ENCODE measurements around the gene STIM2. TPM values are rescaled to one million over a fixed set of nuclear protein-coding genes. Genes with fewer than 3 reads are reported as not detected.

Gene STIM2
- total RNA-seq, 1 donor from 2014 or later = 51.0 TPM

DNA sequence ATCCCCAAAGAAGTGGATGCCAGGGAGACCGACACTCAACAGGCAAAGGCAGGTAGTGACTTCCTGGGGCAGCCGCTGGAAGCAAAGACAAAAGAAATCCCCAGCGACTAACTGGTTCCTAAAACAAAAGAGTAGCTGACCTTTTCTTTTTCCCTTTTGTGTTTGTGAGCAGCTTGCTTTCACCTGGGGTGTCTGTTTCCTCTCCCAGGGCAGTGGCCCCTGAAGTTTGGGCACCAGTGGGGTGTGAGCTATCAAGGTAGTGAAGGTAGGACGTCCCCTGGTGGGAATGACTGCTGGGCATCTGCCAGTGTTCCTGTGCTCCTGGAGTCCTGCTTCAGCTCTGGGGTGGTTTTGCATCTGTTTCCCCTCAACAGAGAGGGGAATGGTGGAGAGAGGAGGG lies 41.6 kb upstream of the STIM2 start:
- no peak overlapping the region for H3K4me3 Mint-ChIP-seq
- H3K27me3 Mint-ChIP-seq (ENCODE audit: low read depth) = no peaks in the 10 kb centered on the region
- DNase-seq (ENCODE audit: low spot score in 2 of 2, unreplicated experiment in 2 of 2) = no peak
- TF ChIP-seq, protein P1, sequence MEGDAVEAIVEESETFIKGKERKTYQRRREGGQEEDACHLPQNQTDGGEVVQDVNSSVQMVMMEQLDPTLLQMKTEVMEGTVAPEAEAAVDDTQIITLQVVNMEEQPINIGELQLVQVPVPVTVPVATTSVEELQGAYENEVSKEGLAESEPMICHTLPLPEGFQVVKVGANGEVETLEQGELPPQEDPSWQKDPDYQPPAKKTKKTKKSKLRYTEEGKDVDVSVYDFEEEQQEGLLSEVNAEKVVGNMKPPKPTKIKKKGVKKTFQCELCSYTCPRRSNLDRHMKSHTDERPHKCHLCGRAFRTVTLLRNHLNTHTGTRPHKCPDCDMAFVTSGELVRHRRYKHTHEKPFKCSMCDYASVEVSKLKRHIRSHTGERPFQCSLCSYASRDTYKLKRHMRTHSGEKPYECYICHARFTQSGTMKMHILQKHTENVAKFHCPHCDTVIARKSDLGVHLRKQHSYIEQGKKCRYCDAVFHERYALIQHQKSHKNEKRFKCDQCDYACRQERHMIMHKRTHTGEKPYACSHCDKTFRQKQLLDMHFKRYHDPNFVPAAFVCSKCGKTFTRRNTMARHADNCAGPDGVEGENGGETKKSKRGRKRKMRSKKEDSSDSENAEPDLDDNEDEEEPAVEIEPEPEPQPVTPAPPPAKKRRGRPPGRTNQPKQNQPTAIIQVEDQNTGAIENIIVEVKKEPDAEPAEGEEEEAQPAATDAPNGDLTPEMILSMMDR (IDR thresholded peaks at IDR 0.05; ENCODE audit: unreplicated experiment) = no peak
- peaks cover 10% of the 10 kb centered on the region for H3K4me1 Mint-ChIP-seq
- no peak overlapping the region for H3K27ac Mint-ChIP-seq
- peaks cover 7% of the 10 kb centered on the region for H3K36me3 Mint-ChIP-seq
- peaks cover 14% of the 10 kb centered on the region for H3K9me3 Mint-ChIP-seq

DNA sequence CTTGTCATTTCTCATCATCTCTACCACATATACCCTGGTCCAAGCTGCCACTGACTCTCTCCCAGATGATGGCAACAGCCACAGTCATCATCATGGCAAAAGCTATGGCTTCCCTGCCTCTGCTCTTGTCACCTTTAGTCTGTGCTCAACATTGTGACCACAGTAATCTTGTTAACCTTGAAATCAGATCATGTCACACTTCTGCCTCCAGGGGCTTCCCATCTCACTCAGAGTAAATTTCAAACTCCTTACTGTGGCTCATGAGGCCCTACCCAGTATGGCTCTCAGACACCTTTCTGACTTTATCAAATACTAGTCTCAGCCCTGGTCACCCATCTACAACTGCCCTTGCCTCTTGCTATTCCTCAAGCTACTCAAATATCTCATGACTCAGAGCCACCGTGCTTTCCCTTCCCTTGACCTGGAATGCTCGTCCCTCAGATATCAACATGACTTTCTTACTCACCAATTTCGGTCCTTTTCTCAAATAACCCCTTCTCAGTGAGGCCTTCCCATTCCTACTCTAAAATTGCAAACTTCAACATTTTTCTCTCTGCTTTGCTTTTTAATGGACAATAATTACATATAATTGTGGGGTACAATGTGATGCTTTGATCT lies 41.1 kb upstream of the STIM2 start:
- Mint-ChIP-seq H3K4me1 (peaks cover 4% of the 10 kb centered on the region), H3K27ac (no peak overlapping the region), H3K9me3 (peaks cover 14% of the 10 kb centered on the region), H3K36me3 (peaks cover 7% of the 10 kb centered on the region), H3K27me3 (ENCODE audit: low read depth) (no peaks in the 10 kb centered on the region), H3K4me3 (no peak overlapping the region)
- TF ChIP-seq, protein P1 (IDR thresholded peaks at IDR 0.05; ENCODE audit: unreplicated experiment) = no peak
- DNase-seq (ENCODE audit: low spot score in 2 of 2, unreplicated experiment in 2 of 2) = no peak

DNA sequence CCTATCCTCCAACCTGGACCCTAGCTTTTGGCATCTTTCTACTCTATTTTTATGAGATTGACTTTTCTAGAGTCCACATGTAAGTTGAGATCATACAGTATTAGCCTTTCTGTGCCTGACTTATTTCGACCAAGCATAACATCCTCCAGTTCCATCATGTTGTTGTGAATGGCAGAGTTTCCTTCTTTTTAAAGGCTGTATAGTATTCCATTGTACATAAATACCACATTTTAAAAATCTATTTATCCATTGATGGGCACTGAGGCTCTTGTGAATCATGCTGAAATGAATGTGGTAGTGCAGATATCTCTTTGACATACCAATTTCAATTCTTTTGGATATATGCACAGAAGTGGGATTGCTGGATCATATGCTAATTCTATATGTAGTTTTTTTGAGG lies 40.3 kb upstream of the STIM2 start:
- TF ChIP-seq, protein P1 (IDR thresholded peaks at IDR 0.05; ENCODE audit: unreplicated experiment) = no peak
- Mint-ChIP-seq H3K27me3 (ENCODE audit: low read depth) (no peaks in the 10 kb centered on the region), H3K4me1 (peaks cover 1% of the 10 kb centered on the region), H3K36me3 (peaks cover 7% of the 10 kb centered on the region), H3K9me3 (peaks cover 14% of the 10 kb centered on the region), H3K27ac (no peak overlapping the region), H3K4me3 (no peak overlapping the region)
- no peak for DNase-seq (ENCODE audit: low spot score in 2 of 2, unreplicated experiment in 2 of 2)

DNA sequence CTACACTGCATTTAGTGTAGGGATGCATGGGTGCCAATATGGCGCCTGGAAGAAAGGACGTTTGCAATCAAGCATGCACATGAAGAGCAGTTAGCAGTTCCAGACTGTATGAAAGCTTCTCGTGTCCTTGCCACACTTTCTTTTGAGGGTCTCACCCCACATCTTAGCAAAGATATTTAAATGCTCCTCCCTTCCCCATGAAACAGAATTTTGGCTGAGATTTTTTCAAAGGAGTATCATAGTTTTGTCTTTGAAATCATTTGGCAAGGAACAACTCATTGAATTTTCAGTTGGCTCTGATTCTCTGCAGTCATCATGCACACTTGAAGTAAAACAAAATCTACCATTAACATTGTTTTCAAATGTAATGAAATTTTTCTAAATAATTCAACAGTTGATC lies 39.6 kb upstream of the STIM2 start:
- Mint-ChIP-seq H3K36me3 (peaks cover 7% of the 10 kb centered on the region), H3K27ac (no peak overlapping the region), H3K27me3 (ENCODE audit: low read depth) (no peaks in the 10 kb centered on the region), H3K4me3 (no peak overlapping the region), H3K4me1 (no peaks in the 10 kb centered on the region), H3K9me3 (peaks cover 14% of the 10 kb centered on the region)
- no peak for DNase-seq (ENCODE audit: low spot score in 2 of 2, unreplicated experiment in 2 of 2)
- TF ChIP-seq, protein P1 (IDR thresholded peaks at IDR 0.05; ENCODE audit: unreplicated experiment) = no peak

GRCh38 chr4:26821677-26822503 lies 38.8 kb upstream of the STIM2 start:
- no peak for DNase-seq (ENCODE audit: low spot score in 2 of 2, unreplicated experiment in 2 of 2)
- Mint-ChIP-seq H3K9me3 (peaks cover 14% of the 10 kb centered on the region), H3K27me3 (ENCODE audit: low read depth) (no peaks in the 10 kb centered on the region), H3K36me3 (peaks cover 7% of the 10 kb centered on the region), H3K4me1 (no peaks in the 10 kb centered on the region), H3K4me3 (no peak overlapping the region), H3K27ac (no peak overlapping the region)
- TF ChIP-seq, protein P1 (IDR thresholded peaks at IDR 0.05; ENCODE audit: unreplicated experiment) = no peak
